IMR-90 (cell line): ENCODE measurements around the gene HDGF. TPM values are rescaled to one million over a fixed set of nuclear protein-coding genes. Genes with fewer than 3 reads are reported as not detected.

Experiments
- ATAC-seq: fragments of 200-7000 bp; cut with Tn5 transposase; 2 replicates; pipeline ENCODE4 v1.9.1; 2020; ENCODE audit warnings: low read depth, mild to moderate bottlenecking, moderate library complexity
- BruUV-seq: library from RNA; stranded (reverse); fragments of 400-500 nt; replicated peaks from 2 replicates; lab custom pipeline; 2021; lab: Mats Ljungman, UMichigan
- CTCF ChIA-PET: fragments of 300-600 bp; formaldehyde crosslinking; extraction: SDS; loops from one replicate; lab custom pipeline; 2021; ENCODE audit warnings: antibody characterized with exemption; lab: Yijun Ruan, JAX
- POLR2A ChIA-PET: fragments of 300-600 bp; sonication (Branson Sonifier 250); formaldehyde crosslinking; loops from one replicate; lab custom pipeline; 2022; ENCODE audit warnings: antibody characterized with exemption; ENCODE audit not compliant: unreplicated experiment; lab: Charles Lee
- DNase-seq: peaks from one replicate; pipeline ENCODE4 v3.0.0; 2013
- H2AFZ ChIP-seq: replicated peaks from 2 replicates; pipeline ENCODE3; 2013; ENCODE audit warnings: low read length, mild to moderate bottlenecking; ENCODE audit not compliant: poor library complexity
- H2AK5ac ChIP-seq: 2 replicates; pipeline ENCODE4 v1.6.1; 2013; ENCODE audit warnings: low read depth, low read length, inconsistent platforms
- H2AK9ac ChIP-seq: replicated peaks from 2 replicates; pipeline ENCODE3; 2013; ENCODE audit warnings: mild to moderate bottlenecking, low read depth, low read length, moderate library complexity; ENCODE audit not compliant: poor library complexity
- H2BK120ac ChIP-seq: 2 replicates; pipeline ENCODE4 v1.6.1; 2013; ENCODE audit warnings: low read depth, low read length, inconsistent platforms
- H2BK15ac ChIP-seq: 3 replicates; pipeline ENCODE4 v1.6.1; 2013; ENCODE audit warnings: low read depth, low read length, inconsistent platforms
- H2BK20ac ChIP-seq: 2 replicates; pipeline ENCODE4 v1.6.1; 2013; ENCODE audit warnings: low read depth, mild to moderate bottlenecking, inconsistent platforms, low read length, moderate library complexity
- H2BK5ac ChIP-seq: 2 replicates; pipeline ENCODE4 v1.6.1; 2013; ENCODE audit warnings: mild to moderate bottlenecking, low read depth, low read length, inconsistent platforms; ENCODE audit not compliant: poor library complexity, severe bottlenecking
- H3K14ac ChIP-seq: replicated peaks from 2 replicates; pipeline ENCODE4 v1.6.1; 2013; ENCODE audit warnings: low read depth, low read length, inconsistent platforms
- H3K18ac ChIP-seq: 2 replicates; pipeline ENCODE4 v1.6.1; 2013; ENCODE audit warnings: low read depth, low read length, control low read depth
- H3K23ac ChIP-seq: 2 replicates; pipeline ENCODE4 v1.6.1; 2013; ENCODE audit warnings: low read depth, low read length, inconsistent platforms
- H3K27ac ChIP-seq: 2 replicates; pipeline ENCODE4 v1.5.1; 2013; ENCODE audit warnings: mild to moderate bottlenecking, control low read depth, low read length; ENCODE audit not compliant: insufficient read depth
- H3K27me3 ChIP-seq: 2 replicates; pipeline ENCODE4 v1.6.1; 2013; ENCODE audit warnings: low read length; ENCODE audit not compliant: control insufficient read depth, insufficient read depth
- H3K36me3 ChIP-seq: 2 replicates; pipeline ENCODE4 v1.6.1; 2013; ENCODE audit warnings: low read length, mixed read lengths; ENCODE audit not compliant: control insufficient read depth, insufficient read depth
- H3K4ac ChIP-seq: 2 replicates; pipeline ENCODE4 v1.6.1; 2013; ENCODE audit warnings: low read depth, low read length, inconsistent platforms
- H3K4me1 ChIP-seq: 2 replicates; pipeline ENCODE4 v1.6.1; 2013; ENCODE audit warnings: low read length, mixed read lengths; ENCODE audit not compliant: control insufficient read depth, insufficient read depth
- H3K4me2 ChIP-seq: 2 replicates; pipeline ENCODE4 v1.6.1; 2013; ENCODE audit warnings: low read depth, mild to moderate bottlenecking, control low read depth, low read length, moderate library complexity
- H3K4me3 ChIP-seq: 2 replicates; pipeline ENCODE4 v1.5.1; 2013; ENCODE audit warnings: low read depth, mild to moderate bottlenecking, control low read depth, low read length, moderate library complexity; ENCODE audit not compliant: insufficient read depth
- H3K56ac ChIP-seq: 2 replicates; pipeline ENCODE4 v1.6.1; 2013; ENCODE audit warnings: low read length, inconsistent platforms; ENCODE audit not compliant: insufficient read depth; ENCODE audit errors: extremely low read depth
- H3K79me1 ChIP-seq, 2 experiments: 2 replicates each; pipeline ENCODE4 v1.6.1; 2013; ENCODE audit warnings: low read length in 2 of 2, inconsistent platforms in 1 of 2, low read depth in 1 of 2
- H3K9ac ChIP-seq: 2 replicates; pipeline ENCODE4 v1.6.1; 2013; ENCODE audit warnings: low read depth, low read length, control low read depth
- H3K9me1 ChIP-seq: 2 replicates; pipeline ENCODE4 v1.6.1; 2013; ENCODE audit warnings: low read length, inconsistent platforms; ENCODE audit not compliant: insufficient read depth
- H3K9me3 ChIP-seq: 2 replicates; pipeline ENCODE4 v1.6.1; 2013; ENCODE audit warnings: low read length; ENCODE audit not compliant: control insufficient read depth, insufficient read depth
- H4K20me1 ChIP-seq: 2 replicates; pipeline ENCODE4 v1.6.1; 2013; ENCODE audit warnings: low read length, inconsistent platforms; ENCODE audit not compliant: insufficient read depth
- H4K5ac ChIP-seq: 2 replicates; pipeline ENCODE4 v1.6.1; 2013; ENCODE audit warnings: mild to moderate bottlenecking, low read depth, low read length, control low read depth
- H4K8ac ChIP-seq, 2 experiments: 2 replicates each; pipeline ENCODE4 v1.6.1; 2013; ENCODE audit warnings: low read depth in 2 of 2, low read length in 2 of 2, control low read depth in 1 of 2, inconsistent platforms in 1 of 2
- H4K91ac ChIP-seq: 2 replicates; pipeline ENCODE4 v1.6.1; 2013; ENCODE audit warnings: low read depth, low read length, inconsistent platforms; ENCODE audit not compliant: insufficient read depth
- CEBPB ChIP-seq: IDR thresholded peaks from 2 replicates; pipeline ENCODE4 v1.6.1; 2012; ENCODE audit warnings: low read depth, low read length, improper control_type of control experiment
- CHD1 ChIP-seq: IDR thresholded peaks from 2 replicates; pipeline ENCODE4 v1.6.1; 2012; ENCODE audit warnings: low read depth, low read length, improper control_type of control experiment
- FOS ChIP-seq: fragments of 150-350 bp; IDR thresholded peaks from 2 replicates; pipeline ENCODE4 v1.6.1; 2016; ENCODE audit warnings: low read depth, low read length
- dilution Hi-C: fragments of 300-500 bp; cut with HindIII; formaldehyde crosslinking; loops from one replicate; pipeline ENCODE4 v1.14.3; 2018; ENCODE audit warnings: low sequenced_read_pairs; ENCODE audit not compliant: unreplicated experiment
- in situ Hi-C: fragments of 300-500 bp; cut with MboI; formaldehyde crosslinking; loops from 3 replicates; pipeline ENCODE4 v1.14.3; 2019; ENCODE audit warnings: low sequenced_read_pairs, inconsistent platforms, mixed read lengths
- intact Hi-C: fragments of 100-400 bp; cut with micrococcal nuclease; formaldehyde crosslinking; loops from 2 replicates; pipeline ENCODE4 v1.10.0; 2022
- polyA plus RNA-seq, 3 experiments: library from polyadenylated mRNA; depleted of rRNA; stranded (reverse); fragments of >200 nt; gene quantifications; 2 replicates each; pipeline ENCODE4 v1.2.3, GENCODE V29; 2012; ENCODE audit warnings: low replicate concordance in 1 of 3
- total RNA-seq: library from RNA; depleted of rRNA; stranded (reverse); fragments of >200 nt; gene quantifications from 2 replicates; pipeline ENCODE4 v1.2.3, GENCODE V29; 2012

HDGF gene
- total and polyA plus RNA-seq, 2 of the 4 experiments (the other 2 are of a cell fraction): 94.6 to 123 TPM

DNA sequence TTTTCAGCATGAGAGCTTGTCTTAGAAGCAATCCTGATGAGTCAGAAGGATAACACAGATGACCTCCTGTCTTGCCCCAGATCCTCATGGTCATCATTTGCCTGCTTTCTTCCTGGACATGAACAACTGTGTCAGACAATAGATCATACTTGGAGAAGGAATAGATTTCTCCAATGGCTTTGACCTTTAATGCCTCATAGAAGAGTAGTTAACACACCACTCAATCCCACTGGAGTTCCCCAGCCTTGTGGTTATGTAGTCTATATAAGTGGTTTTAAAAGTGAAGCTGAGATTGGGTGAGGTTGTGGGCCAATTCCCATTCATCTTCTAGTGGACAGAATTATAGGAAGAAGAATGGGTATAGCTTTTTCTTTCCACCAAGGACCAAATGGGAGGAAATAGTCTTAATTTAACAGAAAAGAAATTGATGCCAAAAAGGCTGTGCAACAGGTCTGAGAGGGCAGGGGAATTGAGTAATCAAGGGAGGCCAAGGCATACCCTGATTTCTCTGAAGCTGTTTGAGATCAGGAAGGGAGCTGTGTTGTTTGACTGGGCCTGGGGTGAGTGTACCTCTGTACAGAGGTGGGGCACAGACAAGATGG lies 30.2 kb upstream of the HDGF start:
- Histone ChIP-seq H3K4me2 (no peak overlapping the region), H2BK15ac (no peak overlapping the region), H2BK5ac (no peak overlapping the region), H3K27ac (no peak overlapping the region), H3K4me3 (no peak overlapping the region), H2AK9ac (no peak overlapping the region), H3K27me3 (no peaks in the 10 kb centered on the region), H3K4me1 (peaks cover 5% of the 10 kb centered on the region), H3K36me3 (peaks cover 19% of the 10 kb centered on the region), H3K23ac (no peak overlapping the region), H4K20me1 (peaks cover 66% of the 10 kb centered on the region), H3K18ac (no peak overlapping the region), H3K14ac (no peak overlapping the region), H4K5ac (no peak overlapping the region), H3K4ac (no peak overlapping the region), H2AFZ (no peak overlapping the region), H3K9me1 (peaks cover 6% of the 10 kb centered on the region), H2AK5ac (no peak overlapping the region), H4K8ac (no peak overlapping the region), H2BK20ac (no peak overlapping the region), H3K9ac (no peak overlapping the region), H3K56ac (no peak overlapping the region), H3K79me1 (peaks cover 32 to 71% of the 10 kb centered on the region in 2 experiments), H2BK120ac (no peak overlapping the region), H4K91ac (no peak overlapping the region), H3K9me3 (no peaks in the 10 kb centered on the region)
- ATAC-seq (peak; percentile 85), DNase-seq (peak; percentile 67)
- in situ Hi-C loops: no loop called here
- BruUV-seq: no TSS peak
- POLR2A ChIA-PET: no interaction called here
- CTCF ChIA-PET: interaction anchor here (0.5 to 1.6 kb wide), 4 partner anchors 9 to 56 kb away, joined by 3 to 6 read pairs (median 5); no protein-coding TSS in a partner anchor
- dilution Hi-C loops: no loop called here
- TF ChIP-seq CEBPB: peak; percentile 58; the same call in 1 of the 2 replicates
- no peak for TF ChIP-seq CHD1
- TF ChIP-seq FOS: 0 out of 2 replicates have a peak, but pooled peaks have one; percentile 8
- intact Hi-C loops: no loop called here
